Fibroblast of skin of back (primary cell): ENCODE measurements around the gene KLHL22. TPM values are rescaled to one million over a fixed set of nuclear protein-coding genes. Genes with fewer than 3 reads are reported as not detected.
"Not testable (repeated sequence)": the region's sequence is repeated elsewhere in the genome, so short reads cannot be mapped to it uniquely, and the experiment has no call there.

ENCODE experiments used
- DNase-seq: peaks from one replicate; pipeline ENCODE4 v3.0.0-alpha.2; 2013
- polyA plus RNA-seq, 2 experiments: library from polyadenylated mRNA; unstranded; fragments of 120-200 nt; gene quantifications; one replicate each; pipeline ENCODE4 v1.2.1, GENCODE V29; 2013; ENCODE audit not compliant: insufficient read length in 2 of 2

The KLHL22 gene
- 14.6 TPM for polyA plus RNA-seq (2013, experiment 1 of 2; ENCODE audit: insufficient read length)
- polyA plus RNA-seq (2013, experiment 2 of 2; ENCODE audit: insufficient read length) = 16.8 TPM

DNA sequence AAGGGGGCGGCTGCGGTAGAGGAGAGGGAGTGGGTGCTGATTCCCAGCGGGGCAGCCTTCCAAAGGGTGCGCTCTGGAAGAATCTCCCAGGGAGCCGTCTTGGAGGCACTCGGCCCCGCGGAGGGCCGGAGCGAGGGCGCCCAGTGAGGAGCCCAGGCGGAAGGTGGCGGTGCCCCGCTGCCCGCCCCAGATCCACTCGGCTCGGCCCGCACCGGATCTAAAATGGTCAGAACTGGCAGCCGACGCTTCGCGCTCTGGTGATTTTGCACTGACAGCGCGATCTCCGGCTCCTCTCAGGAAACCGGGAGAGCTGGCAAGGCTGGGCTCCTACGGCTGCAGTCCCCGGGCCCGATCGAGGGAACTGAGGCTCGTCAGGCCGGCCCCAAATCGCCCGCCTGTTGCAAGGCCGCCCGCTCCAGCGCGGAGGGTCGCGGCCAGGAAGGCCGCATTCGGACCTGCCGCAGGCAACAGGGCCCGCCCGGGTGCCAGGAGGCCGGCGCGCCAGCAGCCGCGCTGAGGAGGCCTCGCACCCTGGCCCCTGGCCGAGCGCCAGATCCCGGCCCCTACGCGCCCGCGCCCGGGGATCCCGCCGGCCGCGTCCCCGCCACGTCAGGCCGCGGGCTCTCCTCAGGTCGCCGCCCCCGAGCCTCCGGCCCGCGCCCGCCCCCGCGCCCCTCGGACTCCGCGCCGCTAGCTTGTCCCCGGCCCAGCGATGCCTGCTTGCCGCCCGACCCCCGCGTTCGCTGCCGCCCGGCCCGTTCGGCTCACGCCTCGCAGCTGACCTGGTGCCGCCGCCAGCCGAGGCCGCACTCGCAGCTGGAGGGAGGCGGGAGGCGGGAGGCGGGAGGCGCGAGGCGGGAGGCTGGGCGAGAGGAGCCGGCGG is at the start of gene KLHL22:
Gene KLHL22 (minus strand): TSS at position 818 of the 883 bp plus-strand sequence. CDS start 6,584 bp downstream, outside the sequence.
- DNase-seq = peak; percentile 27

GRCh38 chr22:20545318-20545634 is 49.7 kb upstream of the KLHL22 start:
- DNase-seq = not testable (repeated sequence)

DNA sequence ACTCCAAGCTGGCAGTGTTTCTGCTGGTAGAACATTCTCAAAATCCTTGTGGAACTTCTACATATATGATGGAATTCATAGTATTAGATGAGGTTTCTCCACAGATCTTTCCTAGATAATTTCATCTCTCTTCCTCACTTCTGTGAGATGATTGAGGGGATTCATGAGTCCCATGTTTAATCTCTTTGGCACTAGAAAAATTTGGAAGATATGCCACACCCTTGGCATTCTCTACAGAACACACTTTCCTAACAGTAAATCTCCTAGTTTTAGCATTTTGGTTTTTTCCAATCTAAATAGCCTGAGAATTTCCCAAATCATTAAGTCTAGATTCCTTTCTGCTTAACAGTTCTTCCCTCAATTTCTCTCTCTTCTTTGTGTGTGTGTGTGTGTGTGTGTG is 47.1 kb upstream of the KLHL22 start:
- peak; percentile 54 for DNase-seq

- DNase-seq = no peak
These were observed 46.5 kb upstream of the KLHL22 start for GRCh38 chr22:20542055-20542454.

DNA sequence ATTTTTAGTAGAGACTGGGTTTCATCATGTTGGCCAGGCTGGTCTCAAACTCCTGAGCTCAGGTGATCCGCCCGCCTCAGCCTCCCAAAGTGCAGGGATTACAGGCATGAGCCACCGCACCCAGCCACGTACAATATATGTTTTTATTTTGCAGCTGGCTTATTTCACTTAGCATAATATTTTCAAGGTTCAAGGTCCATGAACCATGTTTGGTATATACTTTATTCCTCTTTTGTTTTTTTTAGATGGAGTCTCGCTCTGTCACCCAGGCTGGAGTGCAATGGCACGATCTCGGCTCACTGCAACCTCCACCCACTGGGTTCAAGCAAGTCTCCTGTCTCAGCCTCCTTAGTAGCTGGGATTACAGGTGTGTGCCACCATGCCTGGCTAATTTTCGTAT is 43.3 kb upstream of the KLHL22 start:
- DNase-seq = not testable (repeated sequence)

- DNase-seq = no peak
These were observed 42.4 kb upstream of the KLHL22 start for GRCh38 chr22:20537983-20538382.

DNA sequence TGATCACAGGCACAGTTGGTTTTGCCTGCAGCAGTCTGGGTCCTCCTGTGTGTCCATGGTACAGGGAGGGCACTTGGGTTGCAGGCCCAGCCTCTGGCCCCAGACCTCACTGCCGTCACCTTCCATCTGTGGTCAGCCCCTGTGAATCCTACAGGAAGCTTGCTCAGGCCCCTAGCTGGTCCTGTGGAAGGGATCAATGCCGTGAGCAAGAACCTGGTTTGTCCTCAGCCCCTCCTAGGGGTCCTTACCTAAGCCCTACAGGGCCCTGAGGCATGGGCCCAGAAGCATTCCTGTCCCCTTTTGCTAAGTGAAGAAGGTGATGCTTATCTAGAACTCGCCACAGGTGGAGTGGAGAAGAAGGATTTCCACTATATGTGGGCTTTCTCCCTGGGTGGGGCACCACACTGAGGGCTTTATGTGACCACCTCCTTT is 41.7 kb upstream of the KLHL22 start:
- DNase-seq = no peak

- DNase-seq = no peak
These were observed 41.2 kb upstream of the KLHL22 start for GRCh38 chr22:20536590-20537324.

DNA sequence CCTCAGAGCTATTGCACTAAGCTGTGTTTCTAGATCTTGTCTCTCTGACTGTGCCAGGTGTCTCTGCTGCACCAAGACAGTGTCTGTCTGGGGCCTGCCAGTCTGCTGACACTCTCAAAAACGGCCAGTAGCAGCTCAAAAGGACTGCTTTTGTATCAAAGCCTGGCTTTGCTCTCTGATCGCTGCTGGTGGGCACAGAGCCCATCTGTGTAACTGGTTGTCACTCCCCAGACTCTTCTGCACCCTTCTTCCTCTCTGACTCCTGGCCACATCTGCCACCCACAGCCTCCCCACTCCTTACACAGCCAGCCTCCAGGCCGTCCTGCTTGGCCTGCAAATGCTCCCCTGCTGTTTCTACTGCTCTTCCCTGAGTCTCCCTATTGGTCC is 38.3 kb upstream of the KLHL22 start:
- no peak for DNase-seq

DNA sequence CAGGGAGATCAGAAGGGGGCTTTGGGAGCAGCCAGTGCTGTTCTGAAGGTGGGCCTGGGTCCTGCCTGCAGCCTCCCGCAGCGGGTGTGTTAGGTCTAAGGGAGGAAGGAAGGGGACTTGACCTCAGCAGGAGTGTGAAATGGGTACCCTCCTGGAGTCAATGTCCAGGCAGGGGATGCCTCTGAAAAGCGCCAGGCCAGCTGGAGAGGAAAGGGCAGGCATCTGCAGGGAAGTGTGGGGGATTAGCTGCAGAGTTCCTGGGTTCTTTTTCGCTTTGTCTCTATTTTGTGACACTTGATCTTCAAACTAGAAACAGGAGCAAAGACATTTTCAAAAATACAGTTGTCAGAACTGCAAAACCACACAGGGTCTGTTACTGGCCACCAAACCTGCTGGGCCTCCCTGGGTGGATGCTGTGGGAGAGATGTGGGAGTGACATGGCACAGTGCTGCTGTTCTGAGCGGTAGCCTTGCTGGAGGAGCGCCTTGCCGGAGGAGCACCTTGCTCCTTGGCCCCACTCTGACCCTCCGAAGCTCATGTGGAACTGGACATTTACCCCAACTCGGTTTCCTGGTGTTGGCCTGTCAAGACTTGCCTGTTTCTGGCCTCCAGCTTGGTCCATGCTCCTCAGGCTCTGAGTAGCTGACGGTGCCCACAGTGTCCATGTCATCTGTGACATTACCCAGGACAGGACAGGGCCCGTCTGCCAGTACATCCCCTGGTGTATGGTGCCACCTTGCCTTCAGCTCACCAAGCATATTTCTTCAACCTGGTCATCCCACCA is 37.7 kb upstream of the KLHL22 start:
- DNase-seq = no peak

DNA sequence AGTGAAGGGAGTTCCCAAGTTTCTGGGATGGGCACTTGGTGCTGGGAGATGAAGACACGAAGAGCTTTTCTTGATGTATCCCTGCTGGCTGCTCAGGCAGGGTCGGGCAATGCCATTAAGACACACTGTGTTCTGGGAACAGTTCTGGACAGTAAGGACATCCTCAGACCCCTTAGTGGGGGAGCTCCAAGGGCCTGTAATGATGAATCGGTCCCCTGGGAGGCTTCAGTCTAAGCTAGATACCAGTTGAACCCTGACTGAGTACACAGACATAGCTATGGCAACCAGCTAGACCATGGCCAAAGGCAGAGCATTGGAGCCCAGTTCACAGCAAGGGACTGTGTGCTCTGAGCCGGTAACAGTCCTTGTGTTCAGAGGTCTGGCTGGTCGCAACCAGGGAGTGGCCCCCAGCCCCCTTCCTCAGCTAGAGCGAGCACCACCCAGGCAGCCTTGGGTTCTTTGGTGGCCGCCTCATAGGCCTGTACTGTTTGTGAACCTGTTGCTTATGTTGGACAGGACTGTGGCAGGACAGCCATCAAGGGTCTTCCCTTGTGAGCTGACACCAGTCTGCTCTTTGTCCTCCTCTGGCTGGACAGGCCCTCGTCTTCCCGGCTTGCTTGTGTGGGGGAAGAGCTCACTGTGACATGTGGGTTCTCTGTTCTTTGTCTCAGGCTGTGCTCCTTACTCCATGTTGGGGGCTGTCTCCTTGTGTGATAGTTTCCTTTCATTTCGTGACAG is 36.8 kb upstream of the KLHL22 start:
- peak; percentile 59 for DNase-seq

DNA sequence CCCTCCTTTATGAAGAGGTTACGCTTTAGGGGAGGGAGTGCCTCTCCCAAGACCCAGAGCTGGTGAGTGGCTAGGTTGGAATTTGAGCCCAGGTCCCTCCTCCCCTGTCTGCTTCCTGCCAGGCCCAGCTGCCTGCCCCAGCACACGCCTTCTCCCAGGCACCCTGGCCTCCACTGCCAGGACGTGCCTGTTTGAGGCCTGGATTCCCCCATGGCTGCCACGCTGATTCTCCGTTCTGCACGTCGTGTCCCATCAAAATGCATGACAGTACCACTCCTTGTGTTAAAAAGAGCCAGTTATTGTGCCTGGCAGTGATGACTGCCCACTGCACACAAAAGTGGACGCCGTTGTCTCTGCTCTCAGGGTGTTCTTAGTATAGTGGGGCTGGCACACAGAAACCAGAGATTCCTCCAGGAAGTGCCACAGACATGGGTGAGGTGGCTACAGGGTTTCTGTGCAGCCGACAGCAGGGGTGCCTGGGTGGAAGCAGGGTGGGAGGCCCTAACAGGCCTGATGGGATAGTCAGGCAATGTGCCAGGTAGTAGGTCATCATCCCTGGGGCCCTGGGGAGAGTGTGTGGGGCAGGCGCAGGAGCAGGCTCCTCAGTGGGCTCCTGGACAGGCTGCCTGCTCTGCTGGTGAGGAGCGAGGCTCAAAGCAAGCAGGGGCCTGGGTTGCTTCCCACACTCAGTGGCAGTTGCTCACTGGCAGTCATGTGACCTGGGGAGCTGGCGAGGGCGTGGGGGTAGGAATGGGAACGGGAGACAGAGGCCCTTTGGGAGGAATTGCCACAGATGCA is 36.0 kb upstream of the KLHL22 start:
- DNase-seq = peak; percentile 96

DNA sequence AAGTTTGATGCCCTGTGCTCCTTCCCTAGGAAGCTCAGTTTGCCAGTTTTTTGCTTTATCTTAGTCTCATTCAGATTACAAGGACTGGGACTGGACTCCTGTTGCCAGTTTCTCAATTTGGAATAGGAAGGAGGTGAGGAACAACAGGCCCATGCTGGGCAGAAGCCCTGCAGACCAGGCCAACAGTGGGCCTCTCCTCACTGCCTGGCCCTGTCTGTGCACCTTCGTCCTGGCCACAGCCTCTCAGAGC is 35.5 kb upstream of the KLHL22 start:
- DNase-seq = no peak

DNA sequence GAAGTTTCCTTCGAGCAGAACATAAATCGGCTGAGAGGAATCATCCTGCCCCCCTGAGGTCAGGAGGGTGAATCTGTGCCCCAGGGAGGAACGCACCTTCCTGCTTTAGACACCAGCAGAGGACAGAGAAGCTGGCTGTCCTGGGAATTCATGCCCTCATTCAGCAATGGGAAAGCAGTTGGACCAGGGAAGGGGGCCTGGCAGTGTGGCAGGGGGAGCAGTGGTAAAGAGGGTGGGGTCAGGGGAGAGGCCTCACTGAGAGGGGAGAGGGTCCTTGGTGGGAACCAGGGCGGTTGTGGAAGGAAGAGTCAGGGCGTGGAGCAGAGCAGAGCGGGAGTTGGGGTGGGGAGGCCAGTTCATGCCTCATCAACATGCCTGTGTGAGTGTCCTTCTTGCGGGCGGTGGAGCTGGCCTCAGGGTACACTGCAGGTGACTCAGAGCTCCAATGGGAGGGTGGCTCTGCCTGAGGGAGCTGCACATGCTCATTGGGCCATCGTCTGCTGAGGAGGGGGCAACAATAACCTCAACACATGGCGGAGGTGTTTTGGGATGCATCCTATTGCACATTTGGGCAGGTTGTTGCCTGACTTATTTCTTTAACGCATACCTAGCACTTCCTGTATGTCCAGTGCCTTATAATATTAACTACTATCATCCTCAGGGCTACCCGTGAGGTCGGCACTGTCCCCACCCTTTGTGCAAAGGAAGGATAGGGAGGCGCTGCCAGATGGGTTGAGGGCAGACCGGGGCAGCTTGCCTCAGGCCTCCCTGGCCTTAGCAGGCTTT is 35.0 kb upstream of the KLHL22 start:
- DNase-seq = peak; percentile 87

- DNase-seq = no peak
These were observed 32.9 kb upstream of the KLHL22 start for GRCh38 chr22:20528405-20528978.

DNA sequence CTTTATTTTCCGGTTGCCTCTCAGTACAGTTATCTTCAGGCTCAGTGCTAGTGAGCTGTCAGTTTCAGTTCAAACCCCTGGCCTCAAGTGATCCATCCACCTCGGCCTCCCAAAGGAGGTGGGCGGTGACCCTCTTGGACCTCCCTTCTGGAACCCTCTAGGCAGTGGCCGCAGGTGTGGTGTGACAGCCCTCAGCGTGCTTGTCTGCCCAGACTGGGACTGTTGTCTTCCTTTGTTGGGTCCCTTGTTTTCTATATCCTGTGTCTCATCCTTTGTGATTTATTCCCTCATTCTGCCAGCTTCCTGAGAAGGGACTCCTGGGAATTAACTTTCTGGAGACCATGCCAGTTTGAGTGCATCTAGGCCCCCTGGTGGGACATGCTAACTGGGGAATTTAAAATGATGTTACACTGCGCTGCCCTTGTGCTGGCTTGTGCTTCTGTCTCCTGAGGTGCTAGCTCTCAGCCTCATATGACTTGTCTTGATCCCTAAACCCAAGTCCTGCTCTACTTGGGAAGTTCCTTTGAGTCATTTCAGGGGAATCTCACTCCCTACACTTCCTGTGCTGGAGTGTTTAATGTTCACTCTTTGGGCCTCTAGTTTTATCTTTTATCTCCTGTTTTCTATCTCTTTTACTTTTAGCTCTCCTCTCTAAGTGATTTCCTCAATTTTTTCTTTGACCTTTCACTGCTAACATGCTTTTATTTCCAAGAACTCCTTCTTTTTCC is 31.2 kb upstream of the KLHL22 start:
- DNase-seq = peak; percentile 92

DNA sequence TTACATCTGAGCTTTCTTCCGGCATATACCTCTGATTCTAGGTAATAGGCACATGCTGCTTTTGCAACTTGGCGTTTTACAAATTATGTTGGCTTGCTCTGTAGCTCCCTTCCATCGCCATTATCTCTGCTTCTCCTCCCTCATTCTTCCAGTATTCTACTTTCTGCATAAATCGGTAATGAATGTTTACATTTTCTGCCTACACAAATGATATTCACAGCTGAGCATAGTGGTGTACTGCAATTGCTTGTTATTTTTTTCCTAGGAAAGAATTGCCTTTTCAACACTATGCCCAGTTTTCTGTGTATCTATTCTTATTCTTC is 30.7 kb upstream of the KLHL22 start:
- no peak for DNase-seq

GRCh38 chr22:20525048-20525447 is 29.5 kb upstream of the KLHL22 start:
- no peak for DNase-seq

- DNase-seq = no peak
These were observed 28.4 kb upstream of the KLHL22 start for GRCh38 chr22:20524004-20524481.
